NCI-H345 treated with DMSO at 0.1 percent for 48 hours (cell line): ENCODE data around the gene LRP2.
"Not testable (repeated sequence)": the region's sequence is repeated elsewhere in the genome, so short reads cannot be mapped to it uniquely, and the experiment has no call there.

Experiments
- DNase-seq: peaks from one replicate; lab custom pipeline; 2025; ENCODE audit not compliant: unreplicated experiment; lab: John Stamatoyannopoulos, UW

Gene LRP2

GRCh38 chr2:169301596-169302335, 60.6 kb downstream of the LRP2 start:
- DNase-seq = no peak

- DNase-seq = no peak
Observed at GRCh38 chr2:169300636-169301530, 61.5 kb downstream of the LRP2 start.

- DNase-seq = no peak
Observed at GRCh38 chr2:169298007-169298406, 64.3 kb downstream of the LRP2 start.

- DNase-seq = peak; percentile 81
Observed at GRCh38 chr2:169294001-169294675, 68.2 kb downstream of the LRP2 start.

GRCh38 chr2:169291517-169291916, 70.8 kb downstream of the LRP2 start:
- no peak for DNase-seq

GRCh38 chr2:169290433-169290832, 71.9 kb downstream of the LRP2 start:
- no peak for DNase-seq

GRCh38 chr2:169287666-169288065, 74.7 kb downstream of the LRP2 start:
- no peak for DNase-seq

- DNase-seq = no peak
Observed at GRCh38 chr2:169286624-169287231, 75.6 kb downstream of the LRP2 start.

- no peak for DNase-seq
Observed at GRCh38 chr2:169285531-169286235, 76.7 kb downstream of the LRP2 start.

GRCh38 chr2:169280502-169280901, 81.8 kb downstream of the LRP2 start:
- no peak for DNase-seq

- no peak for DNase-seq
Observed at GRCh38 chr2:169275696-169276444, 86.5 kb downstream of the LRP2 start.

- DNase-seq = no peak
Observed at GRCh38 chr2:169272010-169272409, 90.3 kb downstream of the LRP2 start.

- not testable (repeated sequence) for DNase-seq
Observed at GRCh38 chr2:169270574-169270973, 91.8 kb downstream of the LRP2 start.

- DNase-seq = no peak
Observed at GRCh38 chr2:169265591-169265990, 96.7 kb downstream of the LRP2 start.

- no peak for DNase-seq
Observed at GRCh38 chr2:169260846-169261642, 101.3 kb downstream of the LRP2 start.

- no peak for DNase-seq
Observed at GRCh38 chr2:169260246-169260645, 102.1 kb downstream of the LRP2 start.

GRCh38 chr2:169259402-169259801, 102.9 kb downstream of the LRP2 start:
- no peak for DNase-seq

- DNase-seq = no peak
Observed at GRCh38 chr2:169258045-169258601, 104.2 kb downstream of the LRP2 start.

- no peak for DNase-seq
Observed at GRCh38 chr2:169254774-169255173, 107.6 kb downstream of the LRP2 start.
